ENCODE results near the gene KRTAP6-3.

DNA sequence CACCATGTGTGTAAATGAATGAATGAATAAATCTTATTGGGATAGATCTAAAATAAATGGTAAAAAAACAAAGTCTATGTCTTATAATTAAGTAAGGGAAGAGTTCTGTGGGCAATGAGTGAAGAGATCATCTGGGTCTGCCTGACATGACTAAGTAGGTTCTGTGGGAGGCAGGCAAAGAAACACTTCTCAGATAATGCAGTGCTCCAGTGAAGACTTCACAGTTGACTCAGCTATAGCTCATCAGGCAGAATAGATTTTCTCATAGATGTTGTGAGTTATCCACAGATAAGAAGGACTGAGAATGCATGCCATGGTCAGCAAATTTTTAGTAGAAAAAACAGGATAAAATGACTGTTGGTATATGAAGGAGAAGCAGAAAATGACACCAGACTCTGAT lies 14.5 kb upstream of the KRTAP6-3 start:
- TF ChIP-seq, protein P1, sequence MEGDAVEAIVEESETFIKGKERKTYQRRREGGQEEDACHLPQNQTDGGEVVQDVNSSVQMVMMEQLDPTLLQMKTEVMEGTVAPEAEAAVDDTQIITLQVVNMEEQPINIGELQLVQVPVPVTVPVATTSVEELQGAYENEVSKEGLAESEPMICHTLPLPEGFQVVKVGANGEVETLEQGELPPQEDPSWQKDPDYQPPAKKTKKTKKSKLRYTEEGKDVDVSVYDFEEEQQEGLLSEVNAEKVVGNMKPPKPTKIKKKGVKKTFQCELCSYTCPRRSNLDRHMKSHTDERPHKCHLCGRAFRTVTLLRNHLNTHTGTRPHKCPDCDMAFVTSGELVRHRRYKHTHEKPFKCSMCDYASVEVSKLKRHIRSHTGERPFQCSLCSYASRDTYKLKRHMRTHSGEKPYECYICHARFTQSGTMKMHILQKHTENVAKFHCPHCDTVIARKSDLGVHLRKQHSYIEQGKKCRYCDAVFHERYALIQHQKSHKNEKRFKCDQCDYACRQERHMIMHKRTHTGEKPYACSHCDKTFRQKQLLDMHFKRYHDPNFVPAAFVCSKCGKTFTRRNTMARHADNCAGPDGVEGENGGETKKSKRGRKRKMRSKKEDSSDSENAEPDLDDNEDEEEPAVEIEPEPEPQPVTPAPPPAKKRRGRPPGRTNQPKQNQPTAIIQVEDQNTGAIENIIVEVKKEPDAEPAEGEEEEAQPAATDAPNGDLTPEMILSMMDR (IDR thresholded peaks at IDR 0.05), result no peak
- no peak for TF ChIP-seq POLR2A (IDR thresholded peaks at IDR 0.05)
